ENCODE results near the gene SPP1. TPM values are rescaled to one million over a fixed set of nuclear protein-coding genes. Genes with fewer than 3 reads are reported as not detected.
A peak's percentile ranks its signal among the peaks of the same experiment; 100 is the strongest.

SPP1 gene
- total RNA-seq, 1 donor from 2014 or later = 4.7 TPM

- TF ChIP-seq CTCF (IDR thresholded peaks at IDR 0.05; ENCODE audit: unreplicated experiment) = no peak
- Mint-ChIP-seq H3K27ac (ENCODE audit: unreplicated experiment) (no peak overlapping the region), H3K27me3 (ENCODE audit: unreplicated experiment) (peaks cover 3% of the 10 kb centered on the region), H3K4me3 (ENCODE audit: unreplicated experiment) (peak overlapping the region; percentile 28), H3K36me3 (ENCODE audit: low read depth, unreplicated experiment) (peaks cover 34% of the 10 kb centered on the region), H3K4me1 (ENCODE audit: unreplicated experiment) (peaks cover 9% of the 10 kb centered on the region), H3K9me3 (ENCODE audit: unreplicated experiment) (peaks cover 9% of the 10 kb centered on the region)
- DNase-seq (ENCODE audit: low spot score) = no peak
Observed at GRCh38 chr4:88027611-88028608, 52.4 kb downstream of the SPP1 start.

DNA sequence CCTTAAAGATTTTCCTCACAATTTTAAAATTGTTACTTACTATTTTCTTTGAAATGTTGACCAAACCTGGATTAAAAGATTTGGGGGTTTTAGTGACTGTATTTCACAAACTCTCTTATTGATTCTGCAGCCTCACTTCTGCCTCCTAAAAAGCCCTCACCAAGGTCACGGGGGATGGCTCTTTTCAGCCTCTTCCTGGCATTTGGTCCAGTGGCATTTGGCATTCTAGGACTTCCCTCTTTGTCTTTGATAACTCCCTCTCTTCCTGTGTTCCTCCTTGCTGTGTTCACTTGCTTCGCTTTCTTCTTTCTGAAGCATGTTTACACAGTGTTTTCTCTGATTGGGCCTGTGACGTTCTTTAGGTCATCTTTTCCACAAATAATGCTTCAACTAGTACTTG is 53.4 kb downstream of the SPP1 start:
- Mint-ChIP-seq H3K27ac (ENCODE audit: unreplicated experiment) (peak overlapping the region; percentile 25), H3K9me3 (ENCODE audit: unreplicated experiment) (peaks cover 9% of the 10 kb centered on the region), H3K27me3 (ENCODE audit: unreplicated experiment) (peaks cover 3% of the 10 kb centered on the region), H3K4me3 (ENCODE audit: unreplicated experiment) (no peak overlapping the region), H3K36me3 (ENCODE audit: low read depth, unreplicated experiment) (peaks cover 26% of the 10 kb centered on the region), H3K4me1 (ENCODE audit: unreplicated experiment) (peaks cover 9% of the 10 kb centered on the region)
- TF ChIP-seq CTCF (IDR thresholded peaks at IDR 0.05; ENCODE audit: unreplicated experiment) = no peak
- DNase-seq (ENCODE audit: low spot score) = no peak

- Mint-ChIP-seq H3K4me3 (ENCODE audit: unreplicated experiment) (no peak overlapping the region), H3K27ac (ENCODE audit: unreplicated experiment) (no peak overlapping the region), H3K27me3 (ENCODE audit: unreplicated experiment) (peaks cover 3% of the 10 kb centered on the region), H3K4me1 (ENCODE audit: unreplicated experiment) (peaks cover 9% of the 10 kb centered on the region), H3K9me3 (ENCODE audit: unreplicated experiment) (peaks cover 9% of the 10 kb centered on the region), H3K36me3 (ENCODE audit: low read depth, unreplicated experiment) (peaks cover 23% of the 10 kb centered on the region)
- no peak for DNase-seq (ENCODE audit: low spot score)
- TF ChIP-seq CTCF (IDR thresholded peaks at IDR 0.05; ENCODE audit: unreplicated experiment) = no peak
Observed at GRCh38 chr4:88029556-88029955, 54.0 kb downstream of the SPP1 start.

GRCh38 chr4:88030565-88031310 is 55.2 kb downstream of the SPP1 start:
- H3K27me3 Mint-ChIP-seq (ENCODE audit: unreplicated experiment) = peaks cover 2% of the 10 kb centered on the region
- TF ChIP-seq CTCF (IDR thresholded peaks at IDR 0.05; ENCODE audit: unreplicated experiment) = no peak
- H3K27ac Mint-ChIP-seq (ENCODE audit: unreplicated experiment) = no peak overlapping the region
- peaks cover 7% of the 10 kb centered on the region for H3K9me3 Mint-ChIP-seq (ENCODE audit: unreplicated experiment)
- peaks cover 28% of the 10 kb centered on the region for H3K36me3 Mint-ChIP-seq (ENCODE audit: low read depth, unreplicated experiment)
- no peak overlapping the region for H3K4me3 Mint-ChIP-seq (ENCODE audit: unreplicated experiment)
- DNase-seq (ENCODE audit: low spot score) = no peak
- peaks cover 15% of the 10 kb centered on the region for H3K4me1 Mint-ChIP-seq (ENCODE audit: unreplicated experiment)

Other genes starting within 250 kb of the SPP1 start
- gene IBSP, start 176.2 kb upstream of the SPP1 start, total RNA-seq (ENCODE audit: unreplicated experiment) = not detected
- gene MEPE, start 142.7 kb upstream of the SPP1 start, total RNA-seq (ENCODE audit: unreplicated experiment) = not detected
- 31.1 TPM for gene PKD2, start 31.9 kb downstream of the SPP1 start, total RNA-seq (ENCODE audit: unreplicated experiment)
- gene ABCG2, start 182.9 kb downstream of the SPP1 start, total RNA-seq (ENCODE audit: unreplicated experiment) = 37.0 TPM

Measured in endothelial cell (in vitro differentiated cells).